Suprapubic skin (tissue), 4 donors: ENCODE results near the gene CFH.

ENCODE experiments used
- CTCF ChIP-seq, 2 donors: fragments of 200-600 bp in 1 of 2; fragments of 450-650 bp in 1 of 2; sonication (generic) in 1 of 2; IDR thresholded peaks; one replicate each; pipeline ENCODE4 v1.5.1; 2016 to 2019; ENCODE audit warnings: antibody characterized with exemption in 2 of 2, mild to moderate bottlenecking in 1 of 2, moderate library complexity in 1 of 2
- EP300 ChIP-seq: sonication (generic); formaldehyde crosslinking; IDR thresholded peaks from one replicate; pipeline ENCODE4 v1.6.1; 2017; ENCODE audit warnings: antibody characterized with exemption
- POLR2A ChIP-seq, 2 donors: fragments of 450-650 bp; IDR thresholded peaks; one replicate each; pipeline ENCODE4 v1.6.1; 2017; ENCODE audit warnings: antibody characterized with exemption in 2 of 2, mild to moderate bottlenecking in 2 of 2, moderate library complexity in 2 of 2
- POLR2AphosphoS5 ChIP-seq, 3 donors: sonication (generic); formaldehyde crosslinking; IDR thresholded peaks; one replicate each; pipeline ENCODE4 v1.6.1; 2017; ENCODE audit warnings: antibody characterized with exemption in 3 of 3

- no peak for TF ChIP-seq CTCF (IDR thresholded peaks at IDR 0.05)
- TF ChIP-seq POLR2AphosphoS5 (IDR thresholded peaks at IDR 0.05) = no peak
- TF ChIP-seq POLR2A (IDR thresholded peaks at IDR 0.05) = no peak
- TF ChIP-seq EP300 = no peak
These were observed 86.9 kb downstream of the CFH start for GRCh38 chr1:196738730-196739129.
